ENCODE results near the gene GHRL.

The GHRL gene

DNA sequence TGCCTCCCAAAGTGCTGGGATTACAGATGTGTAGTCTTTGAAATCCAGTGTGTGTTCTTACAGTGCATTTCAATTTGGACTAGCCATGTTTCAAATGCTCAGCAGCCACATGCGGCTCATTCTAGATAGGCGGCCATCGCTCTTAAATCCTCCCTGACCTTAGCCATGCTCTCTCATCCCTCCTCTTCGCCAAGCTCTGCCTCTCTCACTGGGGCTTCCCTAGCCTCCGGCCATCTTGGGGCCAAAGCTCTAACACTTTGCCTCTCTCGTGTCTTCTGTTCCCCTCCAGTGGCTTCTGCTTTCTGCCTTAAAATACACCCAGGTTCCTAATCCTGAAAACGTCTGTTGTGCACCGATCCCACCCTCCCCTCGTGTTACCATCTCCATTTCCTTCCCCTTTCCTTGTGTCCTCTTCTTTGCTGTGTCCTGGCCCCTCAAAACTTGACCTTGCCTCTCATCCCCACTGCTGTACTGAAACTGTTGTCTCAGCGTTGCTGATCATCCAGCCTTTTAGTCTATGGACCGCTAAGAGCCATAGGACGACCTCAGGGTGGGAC is 1.4 kb upstream of the GHRL start:
- in situ Hi-C loops (cut with HindIII; ENCODE audit: low pct_ligation_motif_present, low sequenced_read_pairs) = no loop called here

DNA sequence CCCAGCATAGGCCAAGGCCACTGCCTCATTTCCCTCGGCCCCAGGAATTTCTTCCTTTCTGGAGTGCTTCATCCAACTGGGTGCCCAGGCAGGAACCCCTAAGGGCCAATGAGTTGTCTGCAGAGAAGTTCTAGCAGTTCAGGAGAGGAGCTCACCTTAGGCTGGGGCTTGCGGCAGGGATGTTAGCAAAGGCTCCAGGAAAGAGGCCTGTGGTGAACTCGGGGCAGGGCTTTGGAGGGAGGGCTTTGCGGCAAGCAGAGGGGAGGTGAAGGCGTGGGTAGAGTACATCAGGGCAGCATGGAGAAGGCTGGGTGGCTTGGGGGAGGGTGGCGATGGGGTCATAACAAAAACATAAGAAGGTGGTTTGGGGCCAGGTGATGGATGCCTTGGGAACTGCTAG is 1.1 kb downstream of the GHRL start:
- TF ChIP-seq, protein P1, sequence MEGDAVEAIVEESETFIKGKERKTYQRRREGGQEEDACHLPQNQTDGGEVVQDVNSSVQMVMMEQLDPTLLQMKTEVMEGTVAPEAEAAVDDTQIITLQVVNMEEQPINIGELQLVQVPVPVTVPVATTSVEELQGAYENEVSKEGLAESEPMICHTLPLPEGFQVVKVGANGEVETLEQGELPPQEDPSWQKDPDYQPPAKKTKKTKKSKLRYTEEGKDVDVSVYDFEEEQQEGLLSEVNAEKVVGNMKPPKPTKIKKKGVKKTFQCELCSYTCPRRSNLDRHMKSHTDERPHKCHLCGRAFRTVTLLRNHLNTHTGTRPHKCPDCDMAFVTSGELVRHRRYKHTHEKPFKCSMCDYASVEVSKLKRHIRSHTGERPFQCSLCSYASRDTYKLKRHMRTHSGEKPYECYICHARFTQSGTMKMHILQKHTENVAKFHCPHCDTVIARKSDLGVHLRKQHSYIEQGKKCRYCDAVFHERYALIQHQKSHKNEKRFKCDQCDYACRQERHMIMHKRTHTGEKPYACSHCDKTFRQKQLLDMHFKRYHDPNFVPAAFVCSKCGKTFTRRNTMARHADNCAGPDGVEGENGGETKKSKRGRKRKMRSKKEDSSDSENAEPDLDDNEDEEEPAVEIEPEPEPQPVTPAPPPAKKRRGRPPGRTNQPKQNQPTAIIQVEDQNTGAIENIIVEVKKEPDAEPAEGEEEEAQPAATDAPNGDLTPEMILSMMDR (IDR thresholded peaks at IDR 0.05; ENCODE audit: low read depth, low read length, missing control alignments) = no peak
- no peak overlapping the region for H3K4me3 ChIP-seq (ENCODE audit: low read depth, low read length)
- no peak overlapping the region for H3K27ac ChIP-seq
- H3K27me3 ChIP-seq (replicated peaks) = no peaks in the 10 kb centered on the region
- no peak for DNase-seq
- in situ Hi-C loops (cut with HindIII; ENCODE audit: low pct_ligation_motif_present, low sequenced_read_pairs) = no loop called here
- peaks cover 19% of the 10 kb centered on the region for H3K36me3 ChIP-seq (replicated peaks)

More for the DNA sequence above, 1.4 kb upstream of the GHRL start:
- no peak overlapping the region for H3K4me3 ChIP-seq (ENCODE audit: low read depth, low read length)
- no peak for DNase-seq
- TF ChIP-seq, protein P1 (IDR thresholded peaks at IDR 0.05; ENCODE audit: low read depth, low read length, missing control alignments) = no peak
- no peaks in the 10 kb centered on the region for H3K27me3 ChIP-seq (replicated peaks)
- H3K36me3 ChIP-seq (replicated peaks) = peaks cover 14% of the 10 kb centered on the region
- no peak overlapping the region for H3K27ac ChIP-seq

DNA sequence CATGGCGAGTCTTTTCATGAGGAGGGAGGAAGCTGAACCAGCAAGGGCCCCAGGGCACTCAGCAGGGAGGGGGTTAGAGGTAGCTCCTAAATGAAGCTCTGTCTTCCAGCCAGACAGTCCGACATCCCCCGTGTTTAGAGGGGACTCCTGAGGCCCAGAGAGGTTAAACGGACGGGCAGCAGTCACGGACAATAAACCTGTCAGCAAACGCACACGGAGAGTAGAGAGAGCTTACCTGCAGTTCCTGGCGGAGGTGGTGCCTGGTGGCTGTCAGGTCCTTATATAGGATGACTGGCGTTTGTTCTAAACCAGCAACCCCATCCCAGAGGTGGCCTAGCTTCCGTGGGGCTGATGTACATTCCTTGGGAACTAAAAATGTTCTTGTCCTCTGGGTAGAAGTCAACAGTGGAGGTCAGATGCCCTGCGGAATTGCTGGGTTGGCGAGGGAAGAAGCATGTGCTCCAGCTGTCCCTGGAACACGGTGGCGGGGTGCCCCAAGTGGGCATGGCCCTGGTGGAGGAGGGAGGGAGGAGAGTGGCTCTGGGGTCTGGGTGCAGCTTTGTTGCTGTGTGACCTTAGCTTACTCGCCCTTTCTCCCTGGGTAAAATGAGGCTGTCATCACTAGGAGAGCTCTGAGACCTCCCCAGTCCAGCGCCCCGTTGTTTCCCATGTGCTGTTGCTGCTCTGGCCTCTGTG is 2.1 kb downstream of the GHRL start:
- Histone ChIP-seq H3K4me3 (ENCODE audit: low read depth, low read length) (no peak overlapping the region), H3K27me3 (replicated peaks) (no peaks in the 10 kb centered on the region), H3K36me3 (replicated peaks) (peaks cover 25% of the 10 kb centered on the region), H3K27ac (no peak overlapping the region)
- in situ Hi-C loops (cut with HindIII; ENCODE audit: low pct_ligation_motif_present, low sequenced_read_pairs) = no loop called here
- DNase-seq = no peak
- TF ChIP-seq, protein P1 (IDR thresholded peaks at IDR 0.05; ENCODE audit: low read depth, low read length, missing control alignments) = no peak

DNA sequence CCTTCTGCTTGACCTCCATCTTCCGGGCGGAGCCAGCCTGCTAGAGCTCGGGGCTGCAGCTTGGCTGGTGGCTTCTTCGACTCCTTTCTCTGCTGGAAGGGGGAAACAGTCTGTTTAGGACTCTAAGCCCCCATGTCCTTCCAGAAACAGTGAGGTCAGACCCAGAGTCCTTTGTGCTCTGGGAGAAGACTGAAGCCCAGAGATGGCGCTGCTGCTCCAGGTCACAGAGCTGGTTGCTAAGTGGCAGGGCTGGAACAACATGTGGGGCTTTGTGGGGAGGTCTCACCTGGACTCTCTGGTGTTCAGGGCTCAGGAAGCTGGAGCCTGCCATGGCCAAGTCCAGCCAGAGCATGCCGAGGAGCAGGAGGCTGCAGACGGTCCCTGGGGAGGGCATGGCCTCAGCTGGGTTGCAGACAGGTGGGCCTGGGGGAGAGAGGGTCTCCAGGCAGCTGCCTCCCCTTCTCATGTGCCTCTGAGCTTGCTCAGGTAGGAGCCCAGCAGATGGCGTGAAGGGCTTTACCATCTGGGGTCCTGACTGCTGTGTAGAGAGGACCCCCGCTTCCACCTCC is 2.9 kb downstream of the GHRL start:
- in situ Hi-C loops (cut with HindIII; ENCODE audit: low pct_ligation_motif_present, low sequenced_read_pairs) = no loop called here
- no peaks in the 10 kb centered on the region for H3K27me3 ChIP-seq (replicated peaks)
- peaks cover 28% of the 10 kb centered on the region for H3K36me3 ChIP-seq (replicated peaks)
- no peak for DNase-seq
- TF ChIP-seq, protein P1 (IDR thresholded peaks at IDR 0.05; ENCODE audit: low read depth, low read length, missing control alignments) = no peak
- no peak overlapping the region for H3K4me3 ChIP-seq (ENCODE audit: low read depth, low read length)
- no peak overlapping the region for H3K27ac ChIP-seq

DNA sequence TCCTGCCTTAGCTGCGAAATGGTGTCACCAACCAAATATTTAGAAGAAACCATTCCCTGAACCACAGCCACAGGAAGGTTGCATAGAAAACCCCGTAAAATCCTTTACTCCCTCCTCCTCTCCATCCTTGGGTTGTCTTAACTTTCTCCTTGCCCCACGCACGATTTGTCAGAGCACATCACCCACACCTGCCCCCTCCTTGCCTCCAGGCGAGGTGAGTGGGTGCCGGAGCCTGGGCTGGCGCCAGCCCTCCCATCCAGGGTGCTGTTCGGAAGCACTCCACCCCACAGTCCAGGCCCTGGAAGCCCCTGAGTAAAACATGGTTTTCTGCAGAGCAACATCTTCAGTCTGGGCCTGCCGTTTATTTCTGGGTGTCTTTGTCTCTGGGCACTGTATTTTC is 3.7 kb downstream of the GHRL start:
- TF ChIP-seq, protein P1 (IDR thresholded peaks at IDR 0.05; ENCODE audit: low read depth, low read length, missing control alignments) = no peak
- Histone ChIP-seq H3K4me3 (ENCODE audit: low read depth, low read length) (no peak overlapping the region), H3K27me3 (replicated peaks) (no peaks in the 10 kb centered on the region), H3K27ac (no peak overlapping the region), H3K36me3 (replicated peaks) (peaks cover 28% of the 10 kb centered on the region)
- DNase-seq = no peak
- in situ Hi-C loops (cut with HindIII; ENCODE audit: low pct_ligation_motif_present, low sequenced_read_pairs) = no loop called here

Measured in brain microvascular endothelial cell (primary cell).